ENCODE results near the gene SPINT3. TPM values are rescaled to one million over a fixed set of nuclear protein-coding genes. Genes with fewer than 3 reads are reported as not detected.

The SPINT3 gene
- total RNA-seq, 1 donor from 2014 or later, result not detected

DNA sequence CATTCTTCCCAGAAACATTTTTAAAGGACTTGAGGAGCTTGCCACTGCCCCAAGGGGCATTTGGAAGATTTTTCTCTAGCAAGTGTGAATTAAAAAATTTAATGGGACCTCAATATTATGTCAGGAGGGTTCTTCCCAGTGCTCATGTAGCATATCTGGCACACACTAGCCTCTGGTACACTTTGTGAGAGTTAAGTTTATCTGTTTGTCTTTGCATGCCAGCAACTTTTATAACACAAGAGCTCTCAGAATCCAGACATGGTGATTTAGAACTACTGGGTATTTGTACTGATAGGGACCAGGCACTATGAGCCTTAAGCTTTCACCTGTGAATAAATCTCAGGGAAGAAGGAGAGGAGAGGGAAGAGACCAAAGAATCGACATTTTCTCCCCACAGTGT lies 12.9 kb downstream of the SPINT3 start:
- H3K36me3 Mint-ChIP-seq (ENCODE audit: unreplicated experiment), result no peaks in the 10 kb centered on the region
- DNase-seq (ENCODE audit: extremely low spot score, unreplicated experiment), result no peak
- H3K27me3 Mint-ChIP-seq (ENCODE audit: unreplicated experiment), result peaks cover 11% of the 10 kb centered on the region
- no peak overlapping the region for H3K27ac Mint-ChIP-seq (ENCODE audit: unreplicated experiment)
- no peak overlapping the region for H3K4me3 Mint-ChIP-seq (ENCODE audit: unreplicated experiment)
- no peaks in the 10 kb centered on the region for H3K9me3 Mint-ChIP-seq (ENCODE audit: unreplicated experiment)
- H3K4me1 Mint-ChIP-seq (ENCODE audit: unreplicated experiment), result no peaks in the 10 kb centered on the region
- TF ChIP-seq, protein P1, sequence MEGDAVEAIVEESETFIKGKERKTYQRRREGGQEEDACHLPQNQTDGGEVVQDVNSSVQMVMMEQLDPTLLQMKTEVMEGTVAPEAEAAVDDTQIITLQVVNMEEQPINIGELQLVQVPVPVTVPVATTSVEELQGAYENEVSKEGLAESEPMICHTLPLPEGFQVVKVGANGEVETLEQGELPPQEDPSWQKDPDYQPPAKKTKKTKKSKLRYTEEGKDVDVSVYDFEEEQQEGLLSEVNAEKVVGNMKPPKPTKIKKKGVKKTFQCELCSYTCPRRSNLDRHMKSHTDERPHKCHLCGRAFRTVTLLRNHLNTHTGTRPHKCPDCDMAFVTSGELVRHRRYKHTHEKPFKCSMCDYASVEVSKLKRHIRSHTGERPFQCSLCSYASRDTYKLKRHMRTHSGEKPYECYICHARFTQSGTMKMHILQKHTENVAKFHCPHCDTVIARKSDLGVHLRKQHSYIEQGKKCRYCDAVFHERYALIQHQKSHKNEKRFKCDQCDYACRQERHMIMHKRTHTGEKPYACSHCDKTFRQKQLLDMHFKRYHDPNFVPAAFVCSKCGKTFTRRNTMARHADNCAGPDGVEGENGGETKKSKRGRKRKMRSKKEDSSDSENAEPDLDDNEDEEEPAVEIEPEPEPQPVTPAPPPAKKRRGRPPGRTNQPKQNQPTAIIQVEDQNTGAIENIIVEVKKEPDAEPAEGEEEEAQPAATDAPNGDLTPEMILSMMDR (IDR thresholded peaks at IDR 0.05), result no peak

GRCh38 chr20:45501600-45501999 lies 13.8 kb downstream of the SPINT3 start:
- Mint-ChIP-seq H3K27ac (ENCODE audit: unreplicated experiment) (no peak overlapping the region), H3K36me3 (ENCODE audit: unreplicated experiment) (no peaks in the 10 kb centered on the region), H3K4me1 (ENCODE audit: unreplicated experiment) (no peaks in the 10 kb centered on the region), H3K9me3 (ENCODE audit: unreplicated experiment) (no peaks in the 10 kb centered on the region), H3K4me3 (ENCODE audit: unreplicated experiment) (no peak overlapping the region), H3K27me3 (ENCODE audit: unreplicated experiment) (peaks cover 11% of the 10 kb centered on the region)
- TF ChIP-seq, protein P1 (IDR thresholded peaks at IDR 0.05), result no peak
- DNase-seq (ENCODE audit: extremely low spot score, unreplicated experiment), result no peak

DNA sequence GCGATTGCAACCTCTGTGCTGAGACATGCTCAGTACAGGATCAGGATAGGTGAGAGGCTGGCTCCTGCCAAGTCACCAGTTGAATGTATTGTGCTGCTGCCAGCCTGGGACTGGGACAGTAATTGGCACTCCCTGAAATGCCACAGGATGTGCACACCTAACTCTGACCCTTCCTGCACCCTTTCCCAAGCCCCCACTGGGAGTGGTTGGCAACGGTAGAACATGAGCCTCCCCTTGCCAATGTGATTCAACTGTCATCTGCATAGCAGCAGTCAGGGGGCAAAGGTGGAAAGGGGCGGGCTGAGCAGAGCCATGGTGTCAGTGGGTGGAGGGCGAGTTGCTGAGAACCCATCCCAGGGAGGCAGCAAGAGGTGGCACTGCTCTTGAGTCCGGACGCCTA lies 15.4 kb downstream of the SPINT3 start:
- H3K27ac Mint-ChIP-seq (ENCODE audit: unreplicated experiment), result no peak overlapping the region
- H3K36me3 Mint-ChIP-seq (ENCODE audit: unreplicated experiment), result no peaks in the 10 kb centered on the region
- TF ChIP-seq, protein P1 (IDR thresholded peaks at IDR 0.05), result no peak
- H3K9me3 Mint-ChIP-seq (ENCODE audit: unreplicated experiment), result no peaks in the 10 kb centered on the region
- no peak overlapping the region for H3K4me3 Mint-ChIP-seq (ENCODE audit: unreplicated experiment)
- H3K4me1 Mint-ChIP-seq (ENCODE audit: unreplicated experiment), result no peaks in the 10 kb centered on the region
- H3K27me3 Mint-ChIP-seq (ENCODE audit: unreplicated experiment), result peaks cover 9% of the 10 kb centered on the region
- DNase-seq (ENCODE audit: extremely low spot score, unreplicated experiment), result no peak

GRCh38 chr20:45497971-45498494 lies 17.4 kb downstream of the SPINT3 start:
- H3K27me3 Mint-ChIP-seq (ENCODE audit: unreplicated experiment), result peaks cover 4% of the 10 kb centered on the region
- no peak overlapping the region for H3K4me3 Mint-ChIP-seq (ENCODE audit: unreplicated experiment)
- H3K4me1 Mint-ChIP-seq (ENCODE audit: unreplicated experiment), result no peaks in the 10 kb centered on the region
- DNase-seq (ENCODE audit: extremely low spot score, unreplicated experiment), result no peak
- TF ChIP-seq, protein P1 (IDR thresholded peaks at IDR 0.05), result no peak
- no peak overlapping the region for H3K27ac Mint-ChIP-seq (ENCODE audit: unreplicated experiment)
- no peaks in the 10 kb centered on the region for H3K9me3 Mint-ChIP-seq (ENCODE audit: unreplicated experiment)
- H3K36me3 Mint-ChIP-seq (ENCODE audit: unreplicated experiment), result no peaks in the 10 kb centered on the region

DNA sequence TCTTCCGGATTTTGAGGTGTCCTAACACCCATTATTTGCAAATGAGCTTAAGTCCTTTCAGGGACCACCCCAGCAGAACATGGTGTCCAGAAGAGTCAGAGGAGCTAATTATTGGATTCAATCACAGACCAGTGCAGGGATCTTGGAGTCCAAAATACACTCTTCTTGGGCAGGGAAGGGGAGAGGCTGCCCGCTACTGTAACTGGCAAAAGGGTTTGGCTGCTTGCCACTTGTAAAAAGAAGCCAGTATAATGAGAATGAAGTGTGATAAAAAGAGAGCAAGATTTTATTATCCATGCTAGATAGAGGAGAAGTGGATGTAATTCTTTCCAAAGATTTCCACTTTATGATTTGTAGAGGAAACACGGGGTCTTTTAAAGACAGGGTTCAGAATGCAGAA lies 19.3 kb downstream of the SPINT3 start:
- Mint-ChIP-seq H3K9me3 (ENCODE audit: unreplicated experiment) (no peaks in the 10 kb centered on the region), H3K4me3 (ENCODE audit: unreplicated experiment) (no peak overlapping the region), H3K27ac (ENCODE audit: unreplicated experiment) (no peak overlapping the region), H3K27me3 (ENCODE audit: unreplicated experiment) (no peaks in the 10 kb centered on the region), H3K36me3 (ENCODE audit: unreplicated experiment) (no peaks in the 10 kb centered on the region), H3K4me1 (ENCODE audit: unreplicated experiment) (no peaks in the 10 kb centered on the region)
- no peak for DNase-seq (ENCODE audit: extremely low spot score, unreplicated experiment)
- TF ChIP-seq, protein P1 (IDR thresholded peaks at IDR 0.05), result no peak
